CD8-positive, alpha-beta memory T cell (primary cell): ENCODE data around the gene MARCHF9. TPM values are rescaled to one million over a fixed set of nuclear protein-coding genes. Genes with fewer than 3 reads are reported as not detected.

Source experiments
- CTCF ChIA-PET: fragments of 350-600 bp; sonication (Branson Sonifier 250); formaldehyde crosslinking; loops from one replicate; lab custom pipeline; 2021; ENCODE audit warnings: antibody characterized with exemption; lab: Charles Lee
- POLR2A ChIA-PET: fragments of 350-600 bp; sonication (Branson Sonifier 250); formaldehyde crosslinking; loops from one replicate; lab custom pipeline; 2021; ENCODE audit warnings: antibody characterized with exemption; lab: Charles Lee
- DNase-seq, 5 donors: peaks; one replicate each; pipeline versions ENCODE4 v3.0.0 to v3.0.0-alpha.2; 2020 to 2022; ENCODE audit warnings: mixed read lengths in 1 of 5
- H3K27ac ChIP-seq: one replicate; pipeline ENCODE4 v1.7.0; 2013; ENCODE audit warnings: low read depth, mild to moderate bottlenecking, low read length, moderate library complexity
- H3K27me3 ChIP-seq: 2 replicates; pipeline ENCODE4 v1.7.0; 2013; ENCODE audit warnings: low read length, mild to moderate bottlenecking; ENCODE audit not compliant: insufficient read depth, poor library complexity, severe bottlenecking
- H3K36me3 ChIP-seq: 2 replicates; pipeline ENCODE4 v1.7.0; 2013; ENCODE audit warnings: mild to moderate bottlenecking, low read length, moderate library complexity; ENCODE audit not compliant: insufficient read depth
- H3K4me1 ChIP-seq: 2 replicates; pipeline ENCODE4 v1.7.0; 2013; ENCODE audit warnings: mild to moderate bottlenecking, low read length, moderate library complexity; ENCODE audit not compliant: insufficient read depth
- H3K4me3 ChIP-seq: 2 replicates; pipeline ENCODE4 v1.7.0; 2013; ENCODE audit warnings: mild to moderate bottlenecking, low read length
- H3K9me3 ChIP-seq: 2 replicates; pipeline ENCODE4 v1.7.0; 2013; ENCODE audit warnings: mild to moderate bottlenecking, low read length
- H3K27ac Mint-ChIP-seq, 8 donors: one replicate each; pipeline ENCODE4 v1.8.0; 2020 to 2021; ENCODE audit warnings: mixed read lengths in 8 of 8, mild to moderate bottlenecking in 6 of 8, inconsistent platforms in 3 of 8, moderate library complexity in 3 of 8
- H3K27me3 Mint-ChIP-seq, 2 donors: one replicate each; pipeline ENCODE4 v1.8.0; 2020 to 2021; ENCODE audit warnings: mixed read lengths in 2 of 2, mild to moderate bottlenecking in 1 of 2, moderate library complexity in 1 of 2
- H3K36me3 Mint-ChIP-seq, 3 donors: one replicate each; pipeline ENCODE4 v1.8.0; 2020 to 2021; ENCODE audit warnings: mixed read lengths in 3 of 3, inconsistent platforms in 1 of 3, mild to moderate bottlenecking in 1 of 3
- H3K4me1 Mint-ChIP-seq, 3 donors: one replicate each; pipeline ENCODE4 v1.8.0; 2020 to 2021; ENCODE audit warnings: mixed read lengths in 3 of 3, inconsistent platforms in 1 of 3, mild to moderate bottlenecking in 1 of 3
- H3K4me3 Mint-ChIP-seq, 7 donors: one replicate each; pipeline ENCODE4 v1.8.0; 2020 to 2021; ENCODE audit warnings: mixed read lengths in 7 of 7, mild to moderate bottlenecking in 6 of 7, moderate library complexity in 4 of 7, inconsistent platforms in 2 of 7
- H3K9me3 Mint-ChIP-seq, 5 donors: one replicate each; pipeline ENCODE4 v1.8.0; 2020 to 2022; ENCODE audit warnings: mixed read lengths in 5 of 5, mild to moderate bottlenecking in 3 of 5, moderate library complexity in 2 of 5, inconsistent platforms in 1 of 5
- polyA plus RNA-seq: library from polyadenylated mRNA; unstranded; fragments of 300-500 nt; fragmentation: Illumina TruSeq; gene quantifications from one replicate; pipeline ENCODE4 v1.2.3, GENCODE V29; 2021
- total RNA-seq, 2 experiments: library from RNA; stranded (reverse); gene quantifications; one replicate each; pipeline ENCODE4 v1.2.3, GENCODE V29; 2021

MARCHF9 gene
- total and polyA plus RNA-seq, 3 experiments from 2014 or later = 5.7 to 27.2 (median 26.3) TPM

DNA sequence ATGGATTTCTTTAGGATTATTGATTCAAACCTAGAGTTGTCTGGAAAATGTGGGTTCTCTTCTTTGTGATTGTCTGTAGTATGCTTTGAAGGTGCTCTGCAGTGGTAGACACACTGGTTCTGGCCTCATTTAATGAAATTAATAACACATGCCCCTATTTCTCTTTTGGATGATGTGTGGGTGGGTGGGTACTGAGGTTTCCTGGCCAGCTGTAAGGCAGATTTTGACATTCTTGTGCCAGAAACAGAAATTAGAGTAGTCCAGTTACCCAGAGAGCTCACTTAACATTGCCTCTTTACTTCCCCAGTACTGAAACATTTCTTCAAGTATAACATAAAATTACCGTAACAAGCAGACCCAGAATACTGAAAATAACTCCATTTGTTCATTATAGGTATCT lies 42.1 kb downstream of the MARCHF9 start:
- CTCF ChIA-PET = interaction anchor here (1.1 kb wide), 1 partner anchor 38 kb away, joined by 3 read pairs; no protein-coding TSS in a partner anchor
- no peak overlapping the region for H3K4me3 ChIP-seq
- no peaks in the 10 kb centered on the region for H3K4me1 ChIP-seq
- H3K27me3 ChIP-seq = no peaks in the 10 kb centered on the region
- no peaks in the 10 kb centered on the region for H3K9me3 Mint-ChIP-seq
- no peak for DNase-seq
- POLR2A ChIA-PET = no interaction called here
- no peaks in the 10 kb centered on the region for H3K27me3 Mint-ChIP-seq
- H3K9me3 ChIP-seq = no peaks in the 10 kb centered on the region
- peaks cover 4 to 80% (median 14%) of the 10 kb centered on the region in 3 donors for H3K36me3 Mint-ChIP-seq
- peaks cover 28% of the 10 kb centered on the region for H3K36me3 ChIP-seq
- H3K27ac Mint-ChIP-seq = no peak overlapping the region
- H3K4me1 Mint-ChIP-seq = peaks cover 0 to 6% (median 0%) of the 10 kb centered on the region in 3 donors
- no peak overlapping the region for H3K4me3 Mint-ChIP-seq
- H3K27ac ChIP-seq = no peak overlapping the region

DNA sequence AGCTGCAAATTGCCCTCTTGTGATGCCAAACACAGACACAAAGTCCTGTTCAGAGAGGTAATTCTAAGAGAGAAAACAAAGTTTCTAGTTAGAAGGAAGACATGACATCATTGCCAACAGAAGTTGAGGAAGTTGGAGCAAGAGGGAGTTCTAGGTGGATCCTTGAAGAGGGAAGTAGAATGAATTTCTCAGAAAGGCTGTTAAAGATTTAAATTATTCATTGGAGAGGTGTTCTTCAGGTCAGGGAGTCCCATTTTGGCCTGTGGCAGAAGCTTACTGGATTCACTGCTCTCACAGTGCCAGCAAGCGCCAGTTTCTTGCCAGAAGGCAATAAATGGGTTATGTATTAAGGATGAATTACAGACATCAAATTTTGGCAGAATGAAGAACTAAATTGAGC lies 43.0 kb downstream of the MARCHF9 start:
- Mint-ChIP-seq H3K27ac (peak overlapping the region in 4 of 8 donors; percentile 9 to 73 (median 32)), H3K36me3 (peaks cover 1 to 78% (median 12%) of the 10 kb centered on the region in 3 donors), H3K27me3 (no peaks in the 10 kb centered on the region), H3K4me3 (no peak overlapping the region), H3K4me1 (peaks cover 0 to 5% (median 0%) of the 10 kb centered on the region in 3 donors), H3K9me3 (no peaks in the 10 kb centered on the region)
- ChIA-PET CTCF (interaction anchor here (1.4 kb wide), 1 partner anchor 41 kb away, joined by 5 read pairs; no protein-coding TSS in a partner anchor), POLR2A (no interaction called here)
- no peaks in the 10 kb centered on the region for H3K9me3 ChIP-seq
- H3K4me3 ChIP-seq = no peak overlapping the region
- no peak for DNase-seq
- H3K27ac ChIP-seq = no peak overlapping the region
- peaks cover 30% of the 10 kb centered on the region for H3K36me3 ChIP-seq
- H3K4me1 ChIP-seq = no peaks in the 10 kb centered on the region
- H3K27me3 ChIP-seq = no peaks in the 10 kb centered on the region

DNA sequence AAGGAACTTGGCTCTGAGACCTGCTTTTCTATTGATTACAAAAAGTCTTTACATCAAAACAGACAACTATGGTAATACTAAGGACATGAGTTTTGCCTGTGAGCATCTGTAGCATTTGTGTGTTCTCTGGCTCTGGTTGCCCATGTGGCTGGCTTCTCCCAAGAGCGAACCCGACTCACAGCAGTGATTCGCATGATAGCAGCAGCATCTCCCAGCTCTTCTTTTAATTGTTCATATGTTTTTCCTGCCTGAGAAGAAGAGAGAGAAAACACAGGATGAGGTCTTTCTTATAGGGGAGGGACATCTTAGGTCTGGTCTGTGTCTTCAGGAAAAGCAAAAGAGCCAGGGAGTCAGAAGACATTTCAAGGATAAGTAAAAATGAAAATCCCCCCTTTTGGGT lies 46.1 kb downstream of the MARCHF9 start:
- H3K36me3 ChIP-seq = peaks cover 21% of the 10 kb centered on the region
- no peaks in the 10 kb centered on the region for H3K9me3 ChIP-seq
- no peak overlapping the region for H3K27ac ChIP-seq
- peak overlapping the region in 1 of 8 donors; percentile 77 for H3K27ac Mint-ChIP-seq
- H3K27me3 ChIP-seq = no peaks in the 10 kb centered on the region
- no peak overlapping the region for H3K4me3 Mint-ChIP-seq
- no peak overlapping the region for H3K4me3 ChIP-seq
- H3K9me3 Mint-ChIP-seq = no peaks in the 10 kb centered on the region
- H3K4me1 Mint-ChIP-seq = peaks cover 0 to 4% (median 0%) of the 10 kb centered on the region in 3 donors
- no peak for DNase-seq
- POLR2A ChIA-PET = no interaction called here
- H3K4me1 ChIP-seq = no peaks in the 10 kb centered on the region
- H3K36me3 Mint-ChIP-seq = peaks cover 0 to 66% (median 14%) of the 10 kb centered on the region in 3 donors
- CTCF ChIA-PET = interaction anchor here (2.9 kb wide), 1 partner anchor 105 kb away, joined by 21 read pairs; no protein-coding TSS in a partner anchor
- no peaks in the 10 kb centered on the region for H3K27me3 Mint-ChIP-seq

GRCh38 chr12:57802607-57803006 lies 47.7 kb downstream of the MARCHF9 start:
- POLR2A ChIA-PET = no interaction called here
- no peaks in the 10 kb centered on the region for H3K9me3 Mint-ChIP-seq

DNA sequence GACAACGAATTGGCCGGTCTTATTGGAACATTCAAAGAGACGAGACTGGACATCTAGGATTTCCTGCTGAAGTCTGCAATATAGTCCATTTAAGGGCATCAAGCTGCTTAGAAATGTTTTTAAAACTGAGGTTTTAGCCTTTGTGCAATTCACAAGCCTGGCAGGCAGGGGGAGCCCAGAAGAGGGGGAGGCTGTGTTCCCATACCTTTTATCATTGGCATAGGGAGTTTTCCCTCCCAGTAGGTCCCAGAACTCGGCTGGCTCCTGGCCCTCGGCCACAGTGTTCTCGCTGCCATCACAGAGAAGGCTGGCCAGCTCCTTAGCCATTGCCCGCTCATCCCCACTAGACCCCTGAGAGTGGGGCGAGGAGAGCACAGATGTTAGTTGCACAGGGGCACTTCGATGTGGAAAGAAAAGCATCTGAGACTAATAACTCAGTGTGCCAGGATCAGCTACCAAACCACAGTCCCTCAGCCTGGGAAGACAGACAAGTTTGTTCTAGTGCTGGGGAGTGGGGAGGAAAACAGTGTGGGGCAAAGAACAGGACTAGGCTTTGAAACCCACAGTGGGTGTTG lies 48.5 kb downstream of the MARCHF9 start:
- Mint-ChIP-seq H3K27ac (peak overlapping the region in 1 of 8 donors; percentile 66), H3K4me1 (peaks cover 0 to 2% (median 0%) of the 10 kb centered on the region in 3 donors), H3K36me3 (peaks cover 0 to 67% (median 14%) of the 10 kb centered on the region in 3 donors), H3K4me3 (no peak overlapping the region), H3K27me3 (no peaks in the 10 kb centered on the region), H3K9me3 (no peaks in the 10 kb centered on the region)
- POLR2A ChIA-PET = interaction anchor here (0.5 kb wide), 1 partner anchor 75 kb away, joined by 9 read pairs; no protein-coding TSS in a partner anchor
- Histone ChIP-seq H3K9me3 (no peaks in the 10 kb centered on the region), H3K27me3 (no peaks in the 10 kb centered on the region), H3K4me3 (no peak overlapping the region), H3K4me1 (no peaks in the 10 kb centered on the region), H3K27ac (no peak overlapping the region), H3K36me3 (peaks cover 14% of the 10 kb centered on the region)
- DNase-seq = peak in 1 of 5 donors; percentile 33
- CTCF ChIA-PET = interaction anchor here (0.9 to 2.9 kb wide), 20 partner anchors 9 to 114 kb away, joined by 3 to 21 read pairs (median 4); partner anchors contain the start of gene AVIL

More at GRCh38 chr12:57802607-57803006, 47.7 kb downstream of the MARCHF9 start:
- Histone ChIP-seq H3K27ac (no peak overlapping the region), H3K27me3 (no peaks in the 10 kb centered on the region), H3K4me1 (no peaks in the 10 kb centered on the region), H3K4me3 (no peak overlapping the region), H3K36me3 (peaks cover 10% of the 10 kb centered on the region), H3K9me3 (no peaks in the 10 kb centered on the region)
- no peak overlapping the region for H3K4me3 Mint-ChIP-seq
- peaks cover 0 to 65% (median 12%) of the 10 kb centered on the region in 3 donors for H3K36me3 Mint-ChIP-seq
- peak overlapping the region in 3 of 8 donors; percentile 54 to 93 (median 67) for H3K27ac Mint-ChIP-seq
- CTCF ChIA-PET = interaction anchor here (0.9 to 2.9 kb wide), 20 partner anchors 8 to 114 kb away, joined by 3 to 21 read pairs (median 4); partner anchors contain the start of gene AVIL
- H3K27me3 Mint-ChIP-seq = no peaks in the 10 kb centered on the region
- DNase-seq = no peak
- H3K4me1 Mint-ChIP-seq = peaks cover 0 to 2% (median 0%) of the 10 kb centered on the region in 3 donors

- Mint-ChIP-seq H3K9me3 (no peaks in the 10 kb centered on the region), H3K4me3 (no peak overlapping the region), H3K4me1 (peaks cover 0 to 2% (median 0%) of the 10 kb centered on the region in 3 donors), H3K36me3 (peaks cover 0 to 69% (median 15%) of the 10 kb centered on the region in 3 donors), H3K27me3 (no peaks in the 10 kb centered on the region), H3K27ac (no peak overlapping the region)
- Histone ChIP-seq H3K27ac (no peak overlapping the region), H3K36me3 (peaks cover 11% of the 10 kb centered on the region), H3K9me3 (no peaks in the 10 kb centered on the region), H3K4me1 (no peaks in the 10 kb centered on the region), H3K27me3 (no peaks in the 10 kb centered on the region), H3K4me3 (no peak overlapping the region)
- ChIA-PET POLR2A (no interaction called here), CTCF (no interaction called here)
- DNase-seq = no peak
Observed at GRCh38 chr12:57806677-57807076, 51.8 kb downstream of the MARCHF9 start.

- H3K4me1 Mint-ChIP-seq = peaks cover 0 to 2% (median 0%) of the 10 kb centered on the region in 3 donors
- CTCF ChIA-PET = no interaction called here
- Histone ChIP-seq H3K27me3 (no peaks in the 10 kb centered on the region), H3K36me3 (peaks cover 6% of the 10 kb centered on the region), H3K4me3 (no peak overlapping the region), H3K4me1 (no peaks in the 10 kb centered on the region), H3K27ac (no peak overlapping the region), H3K9me3 (no peaks in the 10 kb centered on the region)
- no peak for DNase-seq
- POLR2A ChIA-PET = no interaction called here
- H3K27me3 Mint-ChIP-seq = no peaks in the 10 kb centered on the region
- peak overlapping the region in 2 of 8 donors; percentile 8 to 74 for H3K27ac Mint-ChIP-seq
- H3K4me3 Mint-ChIP-seq = no peak overlapping the region
- no peaks in the 10 kb centered on the region for H3K9me3 Mint-ChIP-seq
- H3K36me3 Mint-ChIP-seq = peaks cover 0 to 66% (median 18%) of the 10 kb centered on the region in 3 donors
Observed at GRCh38 chr12:57807285-57807684, 52.4 kb downstream of the MARCHF9 start.

- peaks cover 0 to 2% (median 0%) of the 10 kb centered on the region in 3 donors for H3K4me1 Mint-ChIP-seq
- CTCF ChIA-PET = no interaction called here
Observed at GRCh38 chr12:57808351-57808750, 53.4 kb downstream of the MARCHF9 start.

More at GRCh38 chr12:57808351-57808750, 53.4 kb downstream of the MARCHF9 start:
- H3K4me3 Mint-ChIP-seq = no peak overlapping the region
- H3K36me3 Mint-ChIP-seq = peaks cover 0 to 61% (median 18%) of the 10 kb centered on the region in 3 donors
- H3K9me3 Mint-ChIP-seq = no peaks in the 10 kb centered on the region
- no peak overlapping the region for H3K4me3 ChIP-seq
- peak overlapping the region in 1 of 8 donors; percentile 79 for H3K27ac Mint-ChIP-seq
- no peaks in the 10 kb centered on the region for H3K4me1 ChIP-seq
- POLR2A ChIA-PET = interaction anchor here (0.5 kb wide), 1 partner anchor 56 kb away, joined by 4 read pairs; no protein-coding TSS in a partner anchor
- H3K36me3 ChIP-seq = peaks cover 6% of the 10 kb centered on the region
- no peaks in the 10 kb centered on the region for H3K9me3 ChIP-seq
- no peak for DNase-seq
- no peaks in the 10 kb centered on the region for H3K27me3 Mint-ChIP-seq
- H3K27me3 ChIP-seq = no peaks in the 10 kb centered on the region
- no peak overlapping the region for H3K27ac ChIP-seq
